HTERT RPE-1 (cell line): ENCODE data around the gene ZNF287.

Experiments
- in situ Hi-C: fragments of 300-500 bp; cut with MboI; formaldehyde crosslinking; loops from 4 replicates; pipeline ENCODE4 v1.14.3; 2020; ENCODE audit warnings: low sequenced_read_pairs

Gene ZNF287

GRCh38 chr17:16517477-16517876 is 51.5 kb downstream of the ZNF287 start:
- in situ Hi-C loops, result no loop called here

GRCh38 chr17:16516594-16517051 is 52.4 kb downstream of the ZNF287 start:
- in situ Hi-C loops, result no loop called here

GRCh38 chr17:16515933-16516332 is 53.1 kb downstream of the ZNF287 start:
- in situ Hi-C loops, result no loop called here

GRCh38 chr17:16513873-16514272 is 55.1 kb downstream of the ZNF287 start:
- in situ Hi-C loops, result no loop called here

- in situ Hi-C loops, result no loop called here
Observed at GRCh38 chr17:16512011-16512410, 57.0 kb downstream of the ZNF287 start.

- in situ Hi-C loops, result no loop called here
Observed at GRCh38 chr17:16511593-16511992, 57.4 kb downstream of the ZNF287 start.

- in situ Hi-C loops, result no loop called here
Observed at GRCh38 chr17:16507918-16508533, 61.0 kb downstream of the ZNF287 start.

- in situ Hi-C loops, result no loop called here
Observed at GRCh38 chr17:16506188-16506587, 62.8 kb downstream of the ZNF287 start.

GRCh38 chr17:16504984-16505383 is 64.0 kb downstream of the ZNF287 start:
- in situ Hi-C loops, result no loop called here
